GM21515 (cell line): Measurements from ENCODE around the gene ZFHX3.

Experiments
- ATAC-seq: cut with Tn5 transposase; IDR thresholded peaks from one replicate; pipeline ENCODE4 v1.9.1; 2021; ENCODE audit not compliant: unreplicated experiment

Gene ZFHX3

DNA sequence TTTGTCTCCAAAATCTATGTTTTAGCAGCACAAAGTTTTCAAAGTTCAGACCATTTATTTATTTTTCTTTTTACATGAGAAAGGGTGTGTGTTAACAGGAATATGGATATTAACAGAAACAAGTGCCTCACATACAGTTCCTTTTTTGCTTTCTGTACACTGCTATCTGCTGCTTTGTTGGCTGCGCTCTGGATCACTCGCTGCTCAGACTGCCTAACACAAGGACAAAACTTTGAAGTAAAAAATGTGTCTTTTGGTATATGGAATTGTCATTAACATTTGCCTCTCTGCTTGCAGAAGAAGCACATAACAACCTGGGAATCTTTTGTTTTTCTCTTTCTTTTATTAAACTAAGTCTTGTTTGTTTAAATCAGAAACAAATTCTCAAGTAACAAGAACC lies 262.8 kb downstream of the ZFHX3 start:
- no peak for ATAC-seq

DNA sequence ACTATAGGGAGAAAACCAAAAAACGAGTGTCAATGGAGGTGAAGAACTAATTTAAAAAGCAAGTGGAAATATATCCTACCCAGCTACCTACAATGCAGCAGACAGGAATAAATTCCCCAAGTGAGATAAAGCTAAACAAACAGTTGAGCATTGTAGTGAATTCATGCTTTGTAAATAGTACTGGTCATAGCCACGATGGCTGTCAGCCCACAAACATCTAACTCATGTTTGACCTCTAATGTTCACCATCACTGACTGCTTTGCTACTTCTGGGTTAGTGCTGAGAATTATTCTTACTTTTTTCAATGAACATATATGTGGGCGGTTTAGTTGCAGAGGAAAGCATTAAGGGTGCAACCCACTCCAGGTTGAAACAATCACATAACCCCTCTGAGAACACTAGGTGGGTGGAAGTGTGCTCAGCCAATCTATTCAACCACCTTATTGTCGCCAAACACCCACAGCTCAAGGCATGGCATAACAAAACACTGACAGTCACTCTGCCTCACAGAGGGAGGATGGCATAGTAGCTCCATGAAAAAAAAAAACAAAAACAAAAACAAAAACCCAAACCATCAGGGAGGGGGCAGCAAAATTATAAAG lies 264.1 kb downstream of the ZFHX3 start:
- no peak for ATAC-seq

DNA sequence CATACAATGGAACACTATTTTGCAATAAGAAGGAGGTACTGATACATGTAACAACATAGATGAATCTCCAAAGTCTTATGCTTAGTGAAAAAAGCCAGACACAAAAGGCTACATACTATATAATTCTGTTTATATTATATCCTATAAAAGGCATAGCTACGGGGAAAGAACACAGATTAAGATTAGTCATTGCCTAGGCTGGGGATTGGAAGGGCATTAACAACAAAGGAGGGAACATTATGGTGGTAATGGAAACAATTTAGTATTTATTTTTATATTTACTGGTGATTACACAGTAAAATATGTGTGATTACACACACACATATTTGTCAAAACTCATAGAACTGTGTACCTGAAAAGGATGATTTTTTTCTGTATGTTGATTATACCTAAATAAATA lies 278.1 kb downstream of the ZFHX3 start:
- ATAC-seq: no peak

DNA sequence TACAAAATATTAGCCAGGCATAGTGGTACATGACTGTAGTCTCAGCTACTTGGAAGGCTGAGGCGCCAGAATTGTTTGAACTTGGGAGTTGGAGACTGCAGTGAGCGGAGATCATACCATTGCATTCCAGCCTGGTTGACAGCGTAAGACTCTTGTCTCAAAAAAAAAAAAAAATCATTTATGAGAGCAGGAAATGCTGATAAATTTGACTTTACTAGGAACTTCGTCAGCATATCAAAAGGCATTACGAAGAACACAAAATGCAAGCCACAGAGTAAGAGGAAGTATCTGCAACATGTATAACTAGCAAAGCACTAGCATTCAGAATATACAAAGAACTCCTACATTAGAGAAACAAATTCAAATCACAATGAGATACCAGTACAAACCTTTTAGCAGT lies 279.3 kb downstream of the ZFHX3 start:
- ATAC-seq: no peak

DNA sequence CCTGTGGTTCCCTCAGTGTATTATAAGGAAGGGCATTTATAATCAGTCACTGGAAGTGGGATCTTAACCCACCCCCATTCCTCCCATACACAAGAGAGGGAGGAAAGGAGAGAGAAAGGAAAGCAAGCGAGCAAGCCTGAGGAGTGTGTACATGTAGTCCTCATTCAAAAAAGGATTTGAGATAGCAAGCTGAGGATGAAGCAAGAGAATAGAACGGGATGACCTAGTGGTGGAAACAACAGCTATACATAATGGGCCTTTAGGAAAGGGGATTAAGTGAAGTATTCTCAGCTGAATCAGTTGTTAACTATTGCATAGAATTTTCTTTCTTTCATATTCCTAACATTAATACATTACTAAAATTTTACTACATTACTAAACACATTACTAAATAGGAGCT lies 281.4 kb downstream of the ZFHX3 start:
- ATAC-seq: no peak

DNA sequence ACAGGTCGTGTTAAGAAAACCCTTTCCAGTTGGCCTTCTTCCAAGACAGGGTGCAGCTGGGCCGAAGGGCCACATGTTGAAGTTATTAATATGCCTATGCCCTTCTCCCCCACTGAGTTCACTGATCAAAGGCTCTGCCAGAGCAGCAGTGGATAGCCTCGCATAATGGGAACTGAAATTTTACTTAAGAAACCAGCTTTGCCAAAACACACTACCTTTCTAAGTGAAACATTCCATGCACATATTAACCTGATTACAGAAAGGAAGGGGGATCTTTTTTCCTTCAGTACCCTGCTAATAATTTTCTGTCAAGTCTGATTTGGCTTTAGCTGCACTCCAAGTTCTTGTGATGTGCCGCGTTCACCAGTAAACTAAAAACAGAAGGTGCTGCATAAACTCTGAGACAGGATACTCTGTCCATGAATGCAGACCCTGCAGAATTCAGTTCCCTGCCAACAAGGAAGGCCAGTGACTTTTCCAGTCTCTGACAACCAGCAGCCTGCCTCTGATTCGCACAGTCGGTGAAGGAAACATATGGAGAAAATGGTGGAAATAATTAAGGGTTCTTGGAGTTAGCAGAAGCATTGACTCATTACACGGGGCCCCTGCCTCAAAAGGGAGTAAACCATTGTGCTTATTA lies 283.8 kb downstream of the ZFHX3 start:
- no peak for ATAC-seq

DNA sequence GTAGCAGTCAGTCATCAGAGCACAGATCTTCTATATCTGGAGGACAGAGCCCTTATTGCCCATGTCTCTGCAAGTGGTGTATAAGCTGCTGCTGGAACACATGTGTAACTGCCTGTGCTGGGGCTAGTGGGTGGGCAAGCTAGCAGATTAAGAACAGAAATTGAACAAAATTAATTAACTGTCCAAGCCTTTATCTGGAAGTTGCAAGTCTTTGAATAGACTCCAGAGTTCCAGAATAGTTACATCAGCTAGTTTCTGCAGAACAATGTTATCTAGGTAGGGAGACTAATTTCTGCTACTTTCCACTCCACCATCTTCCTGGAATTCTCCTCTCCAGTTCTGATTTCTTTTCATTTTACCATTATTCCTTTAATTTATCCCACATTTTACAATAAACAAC lies 287.3 kb downstream of the ZFHX3 start:
- ATAC-seq: no peak

DNA sequence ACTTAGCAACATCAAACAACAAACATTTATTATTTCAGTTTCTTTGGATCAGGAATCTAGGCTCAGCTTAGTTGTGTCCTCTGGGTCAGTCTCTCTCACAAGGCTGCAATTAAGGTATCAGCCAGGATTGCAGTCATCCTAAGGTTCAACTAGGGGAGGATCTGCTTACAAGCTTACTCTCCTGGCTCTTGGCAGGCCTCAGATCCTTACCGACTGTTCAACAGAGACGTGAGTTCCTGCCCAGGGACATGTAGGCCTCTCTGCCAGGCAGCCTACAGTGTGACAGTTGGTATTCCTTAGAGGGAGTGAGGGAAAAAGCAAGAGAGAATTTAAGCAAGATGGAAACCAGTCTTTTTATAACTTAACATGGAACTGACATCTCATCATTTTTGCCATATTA lies 294.0 kb downstream of the ZFHX3 start:
- no peak for ATAC-seq

DNA sequence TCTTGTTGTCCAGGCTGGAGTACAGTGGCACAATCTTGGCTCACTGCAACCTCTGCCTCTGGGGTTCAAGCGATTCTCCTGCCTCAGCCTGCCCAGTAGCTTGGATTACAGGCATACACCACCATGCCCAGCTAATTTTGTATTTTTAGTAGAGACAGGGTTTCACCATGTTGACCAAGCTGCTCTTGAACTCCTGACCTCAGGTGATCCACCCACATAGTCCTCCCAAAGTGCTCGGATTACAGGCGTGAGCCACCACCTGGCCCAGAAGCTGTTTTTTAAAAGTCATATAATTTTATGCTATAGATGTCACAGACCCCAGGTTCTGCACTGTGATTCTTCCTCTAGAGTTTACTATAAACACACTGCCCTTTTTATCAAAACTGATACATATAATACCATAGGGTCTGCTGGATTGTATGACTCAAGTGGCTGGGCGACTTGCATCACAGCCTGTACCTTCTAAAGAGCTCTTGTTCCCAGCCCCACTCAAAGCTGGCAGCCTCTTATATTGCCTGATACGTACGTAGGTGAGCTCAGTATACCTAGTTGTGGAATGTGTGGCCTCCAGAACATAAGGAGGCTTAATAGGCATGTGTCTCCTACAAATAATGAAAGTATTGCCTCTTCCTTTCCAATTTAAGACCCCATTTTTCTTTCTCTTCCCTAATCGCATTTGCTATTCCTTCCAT lies 295.8 kb downstream of the ZFHX3 start:
- ATAC-seq: no peak

DNA sequence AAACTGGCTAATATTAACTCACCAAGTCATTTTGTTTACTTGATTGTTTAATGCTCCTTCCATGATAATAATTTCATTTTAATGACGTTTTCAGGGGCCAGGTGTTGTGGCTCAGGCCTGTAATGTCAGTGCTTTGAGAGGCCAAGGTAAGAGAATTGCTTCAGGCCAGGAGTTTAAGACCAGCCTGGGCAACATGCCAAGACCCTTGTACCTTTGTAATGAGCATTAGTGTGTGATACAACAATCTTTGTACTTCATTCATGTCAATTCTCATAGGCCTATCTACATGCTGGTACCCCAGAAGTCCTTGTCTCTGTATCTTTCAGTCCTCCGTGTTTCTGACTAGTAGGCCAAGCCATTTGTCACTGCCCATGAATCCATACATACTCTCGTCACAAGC lies 296.9 kb downstream of the ZFHX3 start:
- no peak for ATAC-seq

DNA sequence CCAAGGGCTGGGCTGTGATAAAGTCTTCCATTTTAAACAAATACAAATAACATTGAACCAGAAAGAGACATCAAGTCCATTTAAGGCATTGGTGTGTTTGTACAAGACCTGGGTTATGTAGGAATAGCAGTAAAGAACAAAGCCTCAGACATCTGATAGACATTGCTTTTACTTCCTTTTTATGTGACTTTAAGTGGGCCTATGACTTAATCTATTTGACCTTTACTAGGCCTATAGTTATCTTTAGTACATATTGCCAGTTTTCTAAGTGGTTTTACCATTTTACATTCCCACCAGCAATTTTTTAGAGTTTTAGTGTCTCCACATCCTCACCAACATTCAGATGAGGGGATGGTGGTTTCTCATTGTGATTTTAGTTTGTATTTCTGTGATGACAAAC lies 298.8 kb downstream of the ZFHX3 start:
- no peak for ATAC-seq

DNA sequence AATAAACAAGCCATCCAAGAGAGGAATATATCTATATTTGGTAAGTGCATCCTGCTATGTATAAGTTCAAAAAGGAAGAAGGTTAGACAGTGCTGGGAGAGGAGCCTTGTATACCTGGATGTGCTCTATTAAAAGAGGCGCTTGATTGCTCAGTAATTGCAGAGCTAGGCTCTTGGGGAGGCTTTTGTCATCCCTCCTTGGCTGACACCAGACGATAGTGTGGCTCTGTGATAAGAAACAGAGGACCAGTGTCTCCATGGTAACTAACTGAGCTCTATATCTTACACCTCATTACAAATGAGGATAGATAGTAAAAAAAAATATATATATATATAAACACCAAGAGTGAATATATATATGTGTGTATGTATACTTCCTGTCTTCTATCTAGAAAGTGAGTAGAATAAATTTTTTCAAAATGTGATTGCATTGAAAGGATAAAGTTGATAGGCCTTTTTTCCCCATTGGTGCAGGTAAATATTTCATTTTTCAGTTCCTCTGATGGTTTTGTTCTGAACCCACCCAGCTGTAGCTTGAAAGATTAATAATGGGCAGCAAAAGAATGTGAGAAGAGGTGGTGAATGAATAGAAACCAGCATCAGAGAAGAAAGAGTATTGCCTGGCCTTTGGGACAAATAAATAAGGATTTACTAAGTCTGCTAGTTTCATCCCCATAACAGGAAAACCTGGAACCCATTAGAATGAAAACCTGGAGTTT lies 303.7 kb downstream of the ZFHX3 start:
- ATAC-seq: no peak

DNA sequence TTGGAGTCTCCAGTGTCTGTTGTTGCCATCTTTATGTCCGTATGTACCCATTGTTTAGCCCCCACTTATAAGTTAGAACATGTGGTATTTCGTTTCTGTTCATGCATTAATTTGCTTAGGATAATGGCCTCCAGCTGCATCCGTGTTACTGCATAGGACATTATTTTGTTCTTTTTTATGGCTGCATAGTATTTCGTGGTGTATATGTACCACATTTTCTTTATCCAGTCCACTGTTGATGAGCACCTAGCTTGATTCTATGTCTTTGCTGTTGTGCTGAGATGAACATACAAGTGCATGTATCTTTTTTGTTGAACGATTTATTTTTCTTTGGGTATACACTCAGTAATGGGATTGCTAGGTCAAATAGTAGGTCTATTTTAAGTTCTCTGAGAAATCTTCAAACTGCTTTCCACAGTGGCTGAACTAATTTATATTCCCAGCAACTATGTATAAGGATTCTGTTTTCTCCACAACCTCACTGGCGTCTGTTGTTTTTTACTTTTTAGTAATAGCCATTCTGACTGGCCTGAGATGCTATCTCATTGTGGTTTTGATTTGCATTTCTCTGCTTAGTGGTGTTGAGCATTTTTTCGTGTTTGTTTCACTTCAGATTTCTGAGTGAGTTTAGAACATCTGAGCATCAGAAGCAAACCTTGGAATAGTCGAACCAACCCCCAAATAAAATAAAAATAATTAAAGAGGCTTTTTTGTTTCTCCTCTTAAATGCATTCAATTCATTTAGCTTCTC lies 304.7 kb downstream of the ZFHX3 start:
- peak; percentile 83 for ATAC-seq

DNA sequence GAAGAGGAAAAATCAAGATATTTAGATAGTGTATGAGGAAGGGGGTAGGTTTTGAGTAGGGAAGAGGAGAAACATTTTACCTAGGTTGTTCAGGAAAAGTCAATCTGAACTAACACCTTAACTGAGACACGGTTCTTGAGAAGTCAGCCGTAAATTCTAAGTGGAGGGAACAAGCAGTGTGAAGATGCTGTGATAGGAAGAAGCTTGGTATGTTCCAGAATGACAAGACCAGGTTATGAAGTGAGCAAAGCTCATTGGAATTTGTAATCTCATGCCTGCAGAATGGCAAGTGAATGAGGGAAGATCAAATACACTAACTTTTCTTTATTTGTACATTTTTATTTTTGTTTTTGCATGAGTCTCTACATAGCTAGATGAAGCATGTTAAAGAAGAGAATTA lies 307.6 kb downstream of the ZFHX3 start:
- no peak for ATAC-seq

DNA sequence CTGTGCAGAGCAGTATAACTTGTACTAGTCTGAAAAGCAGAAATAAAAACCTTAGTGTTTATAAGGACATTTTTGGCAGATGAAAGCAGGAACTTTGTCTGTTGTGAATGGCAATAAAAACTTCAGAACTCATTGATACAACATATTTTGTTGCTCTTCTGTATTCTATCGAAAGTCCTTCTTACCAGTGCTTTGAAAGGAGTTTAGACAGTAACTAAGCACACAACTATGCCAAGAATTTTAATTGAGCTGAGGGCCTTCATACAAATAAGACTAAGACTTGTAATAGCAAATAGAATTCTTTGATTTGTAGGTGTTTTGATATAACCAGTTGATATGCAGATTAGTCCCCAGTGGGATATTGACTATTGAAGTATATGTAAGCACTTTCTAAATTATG lies 308.4 kb downstream of the ZFHX3 start:
- no peak for ATAC-seq

DNA sequence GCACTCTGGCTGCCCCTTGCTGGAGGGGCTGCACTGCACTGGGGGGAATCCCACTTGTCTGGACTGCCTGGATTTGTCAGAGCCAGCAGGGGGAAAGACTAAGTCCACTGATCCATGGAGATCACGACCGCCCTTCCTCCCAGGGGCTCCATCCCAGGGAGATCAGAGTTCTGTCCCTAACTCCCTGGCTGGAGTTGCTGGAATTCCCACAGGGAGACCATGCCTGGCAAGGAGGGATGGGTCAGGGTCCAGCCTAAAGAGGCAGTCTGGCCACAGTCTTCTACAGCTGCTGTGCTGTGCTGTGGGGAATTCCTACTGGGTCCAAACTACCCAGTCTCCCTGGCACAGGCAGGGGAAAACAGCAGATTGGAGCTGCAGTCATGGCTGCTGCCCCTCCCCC lies 311.9 kb downstream of the ZFHX3 start:
- no peak for ATAC-seq
